Stomach (tissue), 9 donors: ENCODE data around the gene DPH7. TPM values are rescaled to one million over a fixed set of nuclear protein-coding genes. Genes with fewer than 3 reads are reported as not detected.
"Not testable (repeated sequence)": the region's sequence is repeated elsewhere in the genome, so short reads cannot be mapped to it uniquely, and the experiment has no call there.

Experiments
- DNase-seq, 2 donors: peaks; one replicate each; pipeline versions ENCODE4 v3.0.0 to v3.0.0-alpha.2; 2013 to 2019
- H3K27ac ChIP-seq, 5 donors: fragments of 200-600 bp in 4 of 5; sonication (generic) in 4 of 5; one replicate each; pipeline ENCODE4 v1.5.1; 2013 to 2019; ENCODE audit warnings: mild to moderate bottlenecking in 1 of 5, moderate library complexity in 1 of 5
- H3K27me3 ChIP-seq, 3 donors: fragments of 200-600 bp; sonication (generic); one replicate each; pipeline ENCODE4 v1.5.1; 2017 to 2019; ENCODE audit warnings: mixed run types in 1 of 3
- H3K36me3 ChIP-seq, 4 donors: fragments of 200-600 bp; sonication (generic); 1 replicate in 3 of 4; 2 replicates in 1 of 4; pipeline ENCODE4 v1.5.1; 2016 to 2019
- H3K4me1 ChIP-seq, 4 donors: fragments of 200-600 bp; sonication (generic); one replicate each; pipeline ENCODE4 v1.5.1; 2016 to 2019
- H3K4me3 ChIP-seq, 4 donors: fragments of 200-600 bp; sonication (generic) in 3 of 4; one replicate each; pipeline ENCODE4 v1.5.1; 2016 to 2019; ENCODE audit warnings: mild to moderate bottlenecking in 1 of 4
- H3K9me3 ChIP-seq, 4 donors: fragments of 200-600 bp; sonication (generic); one replicate each; pipeline ENCODE4 v1.5.1; 2016 to 2019
- CTCF ChIP-seq, 7 experiments: fragments of 450-650 bp in 4 of 7; fragments of 200-600 bp in 3 of 7; sonication (generic) in 3 of 7; IDR thresholded peaks; one replicate each; pipeline ENCODE4 v1.5.1; 2016 to 2019; ENCODE audit warnings: antibody characterized with exemption in 7 of 7, control low read depth in 2 of 7, mild to moderate bottlenecking in 1 of 7
- EP300 ChIP-seq: sonication (generic); formaldehyde crosslinking; IDR thresholded peaks from one replicate; pipeline ENCODE4 v1.6.1; 2017; ENCODE audit warnings: antibody characterized with exemption
- POLR2A ChIP-seq, 4 donors: fragments of 450-650 bp; IDR thresholded peaks; one replicate each; pipeline ENCODE4 v1.6.1; 2016; ENCODE audit warnings: antibody characterized with exemption in 4 of 4, control low read depth in 2 of 4, mild to moderate bottlenecking in 1 of 4, moderate library complexity in 1 of 4
- POLR2AphosphoS5 ChIP-seq, 3 donors: sonication (generic); formaldehyde crosslinking; IDR thresholded peaks; one replicate each; pipeline ENCODE4 v1.6.1; 2016; ENCODE audit warnings: antibody characterized with exemption in 3 of 3
- WGBS, 5 donors: extraction: QIAGEN DNeasy Blood & Tissue Kit in 3 of 5; methylation state at CpG; one replicate each; pipeline versions ENCODE4 v1.1.5 to v1.1.7; 2013 to 2018; 5-methylcytosine and 5-hydroxymethylcytosine counted together
- intact Hi-C: fragments of 100-400 bp; cut with DNase I; formaldehyde crosslinking; loops from one replicate; pipeline ENCODE4 v1.15.1; 2023; ENCODE audit warnings: low total_unique reads
- polyA plus RNA-seq, 3 donors: library from polyadenylated mRNA; stranded (reverse); fragments of 200-250 nt; gene quantifications; one replicate each; pipeline ENCODE4 v1.2.3, GENCODE V29; 2013
- total RNA-seq, 5 donors: library from RNA; depleted of rRNA; stranded (reverse); fragments of >200 nt; gene quantifications; one replicate each; pipeline versions ENCODE4 v1.1.0 to v1.2.3, GENCODE V29; 2014 to 2016
- donor health status: healthy with polysubstance abuse.
- donor health status: Bipolar disorder and iron deficiency.
- donor health status: healthy.

The DPH7 gene
- total and polyA plus RNA-seq, 8 donors, result 14.3 to 134 (median 23.8) TPM

DNA sequence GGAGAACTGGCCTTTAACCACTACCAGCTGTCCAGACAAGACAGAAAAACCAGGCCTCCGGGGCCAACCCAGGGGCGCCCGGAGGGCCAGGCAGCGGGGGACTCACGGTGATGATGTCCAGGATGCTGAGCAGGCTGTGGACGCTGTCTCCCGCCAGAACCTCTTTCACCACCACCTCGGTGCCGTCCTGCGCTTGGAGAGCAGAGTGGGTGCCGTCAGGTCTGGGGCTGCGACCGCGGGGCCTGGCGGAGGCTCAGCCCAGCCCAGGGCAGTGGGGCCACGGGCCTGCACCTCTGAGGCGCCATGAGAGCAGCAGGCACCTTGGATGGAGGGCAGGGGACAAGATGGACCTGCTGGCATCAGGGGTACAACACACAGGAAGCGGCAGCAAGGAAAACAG, 38.2 kb downstream of the DPH7 start:
- intact Hi-C loops, result no loop called here
- DNase-seq, result no peak
- no peak overlapping the region for H3K27ac ChIP-seq
- H3K4me3 ChIP-seq, result no peak overlapping the region
- WGBS, 5 donors, result 87 to 96% (median 94%) methylated on average over 11 to 18 of the region's 18 CpGs
- no peaks in the 10 kb centered on the region for H3K27me3 ChIP-seq
- peaks cover 8 to 70% (median 64%) of the 10 kb centered on the region in 4 donors for H3K36me3 ChIP-seq
- TF ChIP-seq EP300 (no peak), CTCF (IDR thresholded peaks at IDR 0.05) (no peak), POLR2AphosphoS5 (IDR thresholded peaks at IDR 0.05) (no peak), POLR2A (IDR thresholded peaks at IDR 0.05) (no peak)
- H3K9me3 ChIP-seq, result no peaks in the 10 kb centered on the region
- H3K4me1 ChIP-seq, result peaks cover 0 to 2% (median under 1%) of the 10 kb centered on the region in 4 donors

DNA sequence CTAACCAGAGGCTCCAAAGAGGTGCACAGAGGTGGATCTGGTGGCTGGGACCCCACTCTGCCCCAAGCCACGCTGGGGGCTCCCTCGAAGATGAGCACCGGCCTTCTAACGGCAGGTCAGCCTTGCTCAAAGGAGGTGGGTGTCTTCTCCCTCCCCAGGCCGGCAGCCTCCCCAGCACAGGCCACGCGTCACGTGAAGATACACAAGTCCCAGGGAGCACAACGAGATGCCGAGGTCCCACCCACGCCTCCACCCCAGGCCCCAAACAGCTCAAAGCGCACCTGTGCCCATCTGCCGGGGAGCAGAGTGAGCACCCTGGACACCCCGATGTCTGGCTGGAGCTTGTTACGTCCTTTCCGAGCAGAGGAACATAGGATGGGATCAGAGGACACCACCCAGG, 40.7 kb downstream of the DPH7 start:
- TF ChIP-seq EP300 (no peak), POLR2A (IDR thresholded peaks at IDR 0.05) (no peak), POLR2AphosphoS5 (IDR thresholded peaks at IDR 0.05) (no peak), CTCF (IDR thresholded peaks at IDR 0.05) (no peak)
- DNase-seq, result no peak
- 94 to 100% (median 96%) methylated on average over 1 to 16 of the region's 16 CpGs for WGBS, 5 donors
- peaks cover 6 to 65% (median 58%) of the 10 kb centered on the region in 4 donors for H3K36me3 ChIP-seq
- H3K9me3 ChIP-seq, result no peaks in the 10 kb centered on the region
- no peak overlapping the region for H3K27ac ChIP-seq
- intact Hi-C loops, result no loop called here
- H3K4me1 ChIP-seq, result peaks cover 11 to 14% (median 12%) of the 10 kb centered on the region in 4 donors
- no peak overlapping the region for H3K4me3 ChIP-seq
- H3K27me3 ChIP-seq, result no peaks in the 10 kb centered on the region

GRCh38 chr9:137536594-137537131, 42.1 kb downstream of the DPH7 start:
- H3K27ac ChIP-seq, H3K4me3 ChIP-seq, intact Hi-C loops, DNase-seq, H3K9me3 ChIP-seq, H3K27me3 ChIP-seq: not testable (repeated sequence)
- Histone ChIP-seq H3K36me3 (peaks cover 0 to 51% (median 44%) of the 10 kb centered on the region in 4 donors), H3K4me1 (peaks cover 11 to 14% (median 12%) of the 10 kb centered on the region in 4 donors)
- 65 to 86% (median 78%) methylated on average over 16 of the region's 16 CpGs for WGBS, 5 donors

DNA sequence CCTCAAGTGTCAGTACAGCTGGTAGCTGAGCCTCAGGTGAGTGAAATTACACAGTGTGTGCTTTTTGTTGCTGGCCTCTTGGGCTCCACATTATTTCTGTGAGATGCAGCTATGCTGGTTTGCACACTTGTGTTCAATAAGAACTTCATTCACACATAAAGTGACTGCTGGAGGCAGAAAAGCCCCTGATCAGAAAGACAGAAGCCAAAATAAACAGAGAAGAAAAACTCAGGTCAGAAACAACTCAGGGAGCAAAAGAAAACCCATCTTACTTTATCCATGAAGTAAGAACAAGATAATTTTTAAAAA, 43.7 kb downstream of the DPH7 start:
- intact Hi-C loops, result no loop called here
- Histone ChIP-seq H3K27me3 (no peaks in the 10 kb centered on the region), H3K9me3 (no peaks in the 10 kb centered on the region), H3K27ac (peak overlapping the region in 2 of 5 donors; percentile 0 to 47), H3K4me3 (no peak overlapping the region), H3K36me3 (peaks cover 0 to 35% (median 28%) of the 10 kb centered on the region in 4 donors), H3K4me1 (peaks cover 11 to 23% (median 12%) of the 10 kb centered on the region in 4 donors)
- TF ChIP-seq CTCF (IDR thresholded peaks at IDR 0.05), result no peak
- no peak for TF ChIP-seq EP300
- TF ChIP-seq POLR2AphosphoS5 (IDR thresholded peaks at IDR 0.05), result no peak
- no peak for TF ChIP-seq POLR2A (IDR thresholded peaks at IDR 0.05)
- no peak for DNase-seq

GRCh38 chr9:137534256-137535119, 44.2 kb downstream of the DPH7 start:
- peaks cover 0 to 29% (median 22%) of the 10 kb centered on the region in 4 donors for H3K36me3 ChIP-seq
- peaks cover 11 to 23% (median 12%) of the 10 kb centered on the region in 4 donors for H3K4me1 ChIP-seq
- H3K4me3 ChIP-seq, result no peak overlapping the region
- H3K9me3 ChIP-seq, result no peaks in the 10 kb centered on the region
- no peak for TF ChIP-seq EP300
- TF ChIP-seq POLR2A (IDR thresholded peaks at IDR 0.05), result no peak
- TF ChIP-seq CTCF (IDR thresholded peaks at IDR 0.05), result peak in 5 of 7 experiments; percentile 22 to 66 (median 54)
- intact Hi-C loops, result no loop called here
- no peaks in the 10 kb centered on the region for H3K27me3 ChIP-seq
- DNase-seq, result peak; percentile 59 to 87
- 34 to 48% (median 42%) methylated on average over 19 of the region's 19 CpGs for WGBS, 5 donors
- H3K27ac ChIP-seq, result peak overlapping the region in 1 of 5 donors; percentile 47

GRCh38 chr9:137532891-137533468, 45.7 kb downstream of the DPH7 start:
- intact Hi-C loops, H3K27ac ChIP-seq, DNase-seq, H3K4me3 ChIP-seq, H3K27me3 ChIP-seq, H3K9me3 ChIP-seq: not testable (repeated sequence)
- peaks cover 0 to 14% (median 7%) of the 10 kb centered on the region in 4 donors for H3K36me3 ChIP-seq
- peaks cover 11 to 23% (median 12%) of the 10 kb centered on the region in 4 donors for H3K4me1 ChIP-seq
- 74 to 95% (median 86%) methylated on average over 9 to 10 of the region's 10 CpGs for WGBS, 5 donors
